ENCODE results near the gene GRHL3.

Gene GRHL3

DNA sequence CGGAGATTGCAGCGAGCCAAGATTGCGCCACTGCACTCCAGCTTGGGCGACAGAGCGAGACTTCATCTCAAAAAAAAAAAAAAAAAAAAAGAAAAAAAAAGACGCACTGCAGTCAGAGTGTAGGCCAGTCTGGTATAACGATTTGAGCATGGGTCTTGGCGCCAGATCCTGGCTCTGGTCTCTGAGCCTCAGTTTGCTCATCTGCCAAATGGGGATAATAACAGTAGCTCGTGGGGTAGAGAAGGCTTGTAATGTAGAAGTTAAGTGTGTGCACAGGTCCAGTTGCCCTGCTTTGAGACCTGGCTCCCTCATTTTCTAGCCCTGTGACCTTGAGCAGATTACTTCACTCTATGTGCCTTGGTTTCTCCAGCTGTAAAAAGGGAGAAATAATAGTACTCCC is 26.3 kb upstream of the GRHL3 start:
- no peaks in the 10 kb centered on the region for H3K9me2 ChIP-seq (ENCODE audit: low read depth, low read length)
- H3K9me3 ChIP-seq (ENCODE audit: low read length): no peaks in the 10 kb centered on the region
- H3K4me3 ChIP-seq (ENCODE audit: low read depth, low read length, poor library complexity, severe bottlenecking): no peak overlapping the region
- H3K27me3 ChIP-seq (ENCODE audit: insufficient read depth, low read length): no peaks in the 10 kb centered on the region; the same call in 1 of the 2 replicates
- no peaks in the 10 kb centered on the region for H3K79me2 ChIP-seq (ENCODE audit: insufficient read depth, low read length)
- H3F3A ChIP-seq (ENCODE audit: insufficient read depth, low read length): no peaks in the 10 kb centered on the region
- TF ChIP-seq EZH2 (IDR thresholded peaks at IDR 0.05; ENCODE audit: borderline replicate concordance, low read length): no peak
- TF ChIP-seq, protein P1, sequence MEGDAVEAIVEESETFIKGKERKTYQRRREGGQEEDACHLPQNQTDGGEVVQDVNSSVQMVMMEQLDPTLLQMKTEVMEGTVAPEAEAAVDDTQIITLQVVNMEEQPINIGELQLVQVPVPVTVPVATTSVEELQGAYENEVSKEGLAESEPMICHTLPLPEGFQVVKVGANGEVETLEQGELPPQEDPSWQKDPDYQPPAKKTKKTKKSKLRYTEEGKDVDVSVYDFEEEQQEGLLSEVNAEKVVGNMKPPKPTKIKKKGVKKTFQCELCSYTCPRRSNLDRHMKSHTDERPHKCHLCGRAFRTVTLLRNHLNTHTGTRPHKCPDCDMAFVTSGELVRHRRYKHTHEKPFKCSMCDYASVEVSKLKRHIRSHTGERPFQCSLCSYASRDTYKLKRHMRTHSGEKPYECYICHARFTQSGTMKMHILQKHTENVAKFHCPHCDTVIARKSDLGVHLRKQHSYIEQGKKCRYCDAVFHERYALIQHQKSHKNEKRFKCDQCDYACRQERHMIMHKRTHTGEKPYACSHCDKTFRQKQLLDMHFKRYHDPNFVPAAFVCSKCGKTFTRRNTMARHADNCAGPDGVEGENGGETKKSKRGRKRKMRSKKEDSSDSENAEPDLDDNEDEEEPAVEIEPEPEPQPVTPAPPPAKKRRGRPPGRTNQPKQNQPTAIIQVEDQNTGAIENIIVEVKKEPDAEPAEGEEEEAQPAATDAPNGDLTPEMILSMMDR (IDR thresholded peaks at IDR 0.05; ENCODE audit: low read length): no peak
- H3K27ac ChIP-seq (ENCODE audit: low read depth, low read length, poor library complexity, severe bottlenecking): no peak overlapping the region
- H3K4me1 ChIP-seq (ENCODE audit: insufficient read depth, low read length, severe bottlenecking): no peaks in the 10 kb centered on the region
- no peaks in the 10 kb centered on the region for H4K20me1 ChIP-seq (ENCODE audit: insufficient read depth, low read length)
- H2AFZ ChIP-seq (ENCODE audit: low read length): no peak overlapping the region
- no peak overlapping the region for H3K9ac ChIP-seq (ENCODE audit: low read length)
- H3K4me2 ChIP-seq (ENCODE audit: low read length): no peak overlapping the region
- H3K36me3 ChIP-seq (ENCODE audit: insufficient read depth, low read length): no peaks in the 10 kb centered on the region

DNA sequence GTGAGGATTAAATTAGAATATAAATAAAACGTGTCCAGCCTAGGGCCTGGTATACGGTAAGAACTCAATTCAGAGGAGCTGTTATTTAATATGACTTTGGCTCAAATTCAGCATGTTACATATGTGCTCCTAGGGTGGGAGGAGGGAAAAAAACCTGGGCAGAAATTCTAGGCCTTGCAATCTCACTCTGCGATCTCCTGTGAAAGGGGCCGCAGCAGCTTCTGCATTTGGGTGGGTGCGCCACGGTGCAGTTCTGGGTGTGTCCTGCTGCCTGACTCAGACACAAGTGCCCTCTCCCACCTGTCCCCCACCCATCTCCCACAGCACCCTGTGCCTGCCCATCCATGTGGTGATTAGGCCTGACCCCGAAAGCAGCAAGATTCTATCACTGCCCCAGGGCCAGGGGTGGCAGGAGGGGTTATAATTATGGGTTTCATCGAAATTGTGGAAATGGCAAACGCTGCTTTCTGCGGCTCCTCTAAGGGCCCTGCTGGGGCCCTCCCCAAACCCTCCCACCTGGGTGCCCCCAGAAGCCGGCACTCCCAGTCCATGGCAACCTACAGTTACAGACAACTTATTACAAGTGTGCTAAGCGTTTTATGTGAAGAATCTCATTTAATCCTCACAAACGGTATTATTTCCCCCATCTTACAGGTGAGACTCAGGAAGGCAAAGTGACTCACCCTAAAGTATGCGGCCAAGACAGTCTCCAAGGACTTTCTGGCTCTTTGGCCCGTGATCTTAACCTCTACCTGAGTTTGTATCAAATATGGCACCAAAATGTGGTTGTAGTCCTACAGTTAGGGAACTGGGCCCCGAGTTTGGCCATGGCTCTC is 25.5 kb upstream of the GRHL3 start:
- Histone ChIP-seq H3K9ac (ENCODE audit: low read length) (no peak overlapping the region), H3K79me2 (ENCODE audit: insufficient read depth, low read length) (no peaks in the 10 kb centered on the region), H3K4me2 (ENCODE audit: low read length) (no peak overlapping the region), H3K27ac (ENCODE audit: low read depth, low read length, poor library complexity, severe bottlenecking) (no peak overlapping the region), H3K9me3 (ENCODE audit: low read length) (no peaks in the 10 kb centered on the region), H3K27me3 (ENCODE audit: insufficient read depth, low read length) (no peaks in the 10 kb centered on the region; the same call in 1 of the 2 replicates), H4K20me1 (ENCODE audit: insufficient read depth, low read length) (no peaks in the 10 kb centered on the region), H3K4me1 (ENCODE audit: insufficient read depth, low read length, severe bottlenecking) (no peaks in the 10 kb centered on the region), H3K9me2 (ENCODE audit: low read depth, low read length) (no peaks in the 10 kb centered on the region), H3K36me3 (ENCODE audit: insufficient read depth, low read length) (no peaks in the 10 kb centered on the region), H3F3A (ENCODE audit: insufficient read depth, low read length) (no peaks in the 10 kb centered on the region), H3K4me3 (ENCODE audit: low read depth, low read length, poor library complexity, severe bottlenecking) (no peak overlapping the region), H2AFZ (ENCODE audit: low read length) (no peak overlapping the region)
- TF ChIP-seq, protein P1 (IDR thresholded peaks at IDR 0.05; ENCODE audit: low read length): no peak
- TF ChIP-seq EZH2 (IDR thresholded peaks at IDR 0.05; ENCODE audit: borderline replicate concordance, low read length): no peak

DNA sequence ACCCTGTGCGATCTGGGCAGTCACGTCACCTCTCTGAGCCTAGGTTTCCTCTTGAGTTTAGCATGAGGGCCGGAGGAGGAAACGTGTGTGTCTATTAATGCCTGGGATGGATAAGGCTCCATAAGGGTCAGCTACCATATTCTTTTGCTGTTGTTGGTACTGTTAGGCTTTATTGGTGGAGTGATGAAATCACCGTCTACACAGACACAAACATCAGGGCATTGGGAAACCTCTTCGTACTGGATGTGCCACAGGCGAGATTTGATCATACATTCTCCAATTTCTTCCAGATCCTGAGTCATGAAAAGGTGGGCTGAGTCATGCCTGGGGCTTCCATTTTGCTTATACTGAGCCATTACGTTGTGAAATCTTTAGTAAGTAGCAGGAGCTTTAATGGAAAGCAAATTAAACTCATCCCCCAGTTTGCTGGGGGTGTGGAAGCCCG is 24.9 kb upstream of the GRHL3 start:
- Histone ChIP-seq H3K4me1 (ENCODE audit: insufficient read depth, low read length, severe bottlenecking) (no peaks in the 10 kb centered on the region), H3K27me3 (ENCODE audit: insufficient read depth, low read length) (no peaks in the 10 kb centered on the region; the same call in 1 of the 2 replicates), H3K36me3 (ENCODE audit: insufficient read depth, low read length) (no peaks in the 10 kb centered on the region), H3K9me3 (ENCODE audit: low read length) (no peaks in the 10 kb centered on the region), H3K4me2 (ENCODE audit: low read length) (no peak overlapping the region), H2AFZ (ENCODE audit: low read length) (no peak overlapping the region), H4K20me1 (ENCODE audit: insufficient read depth, low read length) (no peaks in the 10 kb centered on the region), H3K27ac (ENCODE audit: low read depth, low read length, poor library complexity, severe bottlenecking) (no peak overlapping the region), H3F3A (ENCODE audit: insufficient read depth, low read length) (no peaks in the 10 kb centered on the region), H3K9ac (ENCODE audit: low read length) (no peak overlapping the region), H3K9me2 (ENCODE audit: low read depth, low read length) (no peaks in the 10 kb centered on the region), H3K4me3 (ENCODE audit: low read depth, low read length, poor library complexity, severe bottlenecking) (no peak overlapping the region), H3K79me2 (ENCODE audit: insufficient read depth, low read length) (no peaks in the 10 kb centered on the region)
- TF ChIP-seq, protein P1 (IDR thresholded peaks at IDR 0.05; ENCODE audit: low read length): no peak
- TF ChIP-seq EZH2 (IDR thresholded peaks at IDR 0.05; ENCODE audit: borderline replicate concordance, low read length): no peak

All from OCI-LY1 (cell line).